Activated T-helper 2 cell treated with anti-CD3 and anti-CD28 coated beads, Interferon-gamma antibody, Interleukin-2, Interleukin-4, amounts not matched to agents 10 μg/mL and 5 μg/mL and 100 μg/mL, durations not matched to agents 14 hours and 24 hours and 36 hours (primary cell): ENCODE data around the gene KRTAP5-1. TPM values are rescaled to one million over a fixed set of nuclear protein-coding genes. Genes with fewer than 3 reads are reported as not detected.

Experiments
- DNase-seq: peaks from one replicate; pipeline ENCODE4 v3.0.0; 2021; ENCODE audit warnings: low spot score
- H3K27ac Mint-ChIP-seq: one replicate; pipeline ENCODE4 v1.8.0; 2021; ENCODE audit warnings: mixed read lengths
- H3K27me3 Mint-ChIP-seq: one replicate; pipeline ENCODE4 v1.8.0; 2021; ENCODE audit warnings: low read depth, mixed read lengths
- H3K36me3 Mint-ChIP-seq: one replicate; pipeline ENCODE4 v1.8.0; 2021; ENCODE audit warnings: low read depth, mixed read lengths
- H3K4me1 Mint-ChIP-seq: one replicate; pipeline ENCODE4 v1.8.0; 2021; ENCODE audit warnings: low read depth, mixed read lengths
- H3K4me3 Mint-ChIP-seq: one replicate; pipeline ENCODE4 v1.8.0; 2021; ENCODE audit warnings: low read depth, mild to moderate bottlenecking, moderate library complexity, mixed read lengths
- H3K9me3 Mint-ChIP-seq: one replicate; pipeline ENCODE4 v1.8.0; 2021; ENCODE audit warnings: mixed read lengths
- intact Hi-C: fragments of 100-400 bp; cut with micrococcal nuclease; formaldehyde crosslinking; loops from one replicate; pipeline ENCODE4 v1.15.1; 2023
- total RNA-seq: library from RNA; stranded (reverse); gene quantifications from 2 replicates; pipeline ENCODE4 v1.2.3, GENCODE V29; 2022

The KRTAP5-1 gene
- total RNA-seq, 1 donor from 2014 or later = not detected

DNA sequence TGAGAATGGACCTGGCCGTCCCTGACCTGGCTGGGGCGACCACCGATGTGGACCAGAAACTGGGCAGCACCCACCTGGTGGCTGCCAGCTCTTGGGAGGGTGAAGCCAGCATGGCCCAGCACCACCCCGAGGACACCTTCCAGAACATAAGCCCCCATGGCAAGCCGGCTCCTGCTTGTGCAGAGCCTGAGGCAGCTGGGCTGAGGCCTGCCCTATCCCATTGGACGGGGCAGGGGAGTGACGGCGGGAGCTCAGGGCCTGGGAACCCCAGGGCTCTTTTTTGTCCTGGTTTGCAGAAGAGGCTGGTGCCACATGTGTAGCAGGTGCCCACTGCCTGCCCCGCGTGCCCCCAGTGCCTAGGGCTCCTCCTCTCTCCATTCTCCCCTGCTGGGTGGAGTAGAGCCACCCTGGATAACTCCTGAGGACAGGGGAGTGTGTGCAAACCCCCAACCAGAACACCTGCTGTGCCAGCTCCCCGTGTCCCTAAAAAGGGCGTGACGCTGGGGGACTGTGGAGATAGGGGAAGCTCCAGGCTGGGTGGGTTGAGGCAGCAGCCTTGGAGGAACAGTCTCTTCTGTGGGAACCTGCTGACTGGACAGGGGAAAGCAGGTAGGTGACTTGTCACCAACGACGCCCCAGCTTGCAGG lies 25.0 kb downstream of the KRTAP5-1 start:
- no peaks in the 10 kb centered on the region for H3K27me3 Mint-ChIP-seq
- no peak for DNase-seq
- H3K27ac Mint-ChIP-seq = no peak overlapping the region
- H3K9me3 Mint-ChIP-seq = no peaks in the 10 kb centered on the region
- H3K36me3 Mint-ChIP-seq = no peaks in the 10 kb centered on the region
- intact Hi-C loops = no loop called here
- H3K4me1 Mint-ChIP-seq = no peaks in the 10 kb centered on the region
- H3K4me3 Mint-ChIP-seq = no peak overlapping the region

DNA sequence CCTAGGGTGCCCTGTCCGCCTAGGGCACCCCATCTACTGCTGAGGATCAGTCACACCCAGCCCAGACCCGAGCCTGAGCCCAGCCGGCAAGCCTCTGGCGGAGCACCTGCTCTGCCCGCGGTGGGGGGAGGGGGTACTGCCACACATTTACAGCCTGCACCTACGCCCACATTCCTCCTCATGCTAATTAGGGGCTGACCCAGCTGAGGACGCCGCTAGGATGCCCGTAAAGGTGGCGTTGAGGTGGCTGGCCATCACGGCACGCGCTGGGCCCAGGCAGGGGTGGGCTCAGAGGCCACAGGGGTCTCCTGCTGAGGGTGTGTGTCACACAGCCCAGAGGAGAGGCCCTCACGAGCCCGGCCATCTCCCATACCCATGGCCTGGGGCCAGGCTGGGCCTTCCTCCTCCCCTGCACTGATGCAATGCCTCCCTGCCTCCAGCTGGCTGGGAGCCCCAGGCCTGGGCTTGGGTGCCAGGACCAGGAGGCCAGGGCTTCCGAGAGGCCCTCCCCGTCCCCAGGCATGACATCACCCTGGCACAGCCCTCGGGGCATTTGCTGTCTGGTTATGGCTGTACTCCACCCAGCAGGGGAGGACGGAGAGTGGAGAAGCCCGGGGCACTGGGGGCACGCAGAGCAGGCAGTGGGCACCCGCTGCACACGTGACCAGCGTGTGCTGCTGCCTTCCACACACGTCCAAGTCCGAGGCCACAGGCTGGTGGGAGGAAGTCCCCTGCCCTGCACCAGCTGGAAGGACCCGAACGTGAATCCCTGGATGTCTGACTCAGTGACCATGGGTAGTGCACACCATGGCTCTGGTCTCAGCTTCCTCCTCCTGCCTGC lies 25.8 kb downstream of the KRTAP5-1 start:
- Mint-ChIP-seq H3K27me3 (no peaks in the 10 kb centered on the region), H3K4me1 (no peaks in the 10 kb centered on the region), H3K9me3 (no peaks in the 10 kb centered on the region), H3K4me3 (no peak overlapping the region), H3K27ac (no peak overlapping the region), H3K36me3 (no peaks in the 10 kb centered on the region)
- no peak for DNase-seq
- intact Hi-C loops = no loop called here

DNA sequence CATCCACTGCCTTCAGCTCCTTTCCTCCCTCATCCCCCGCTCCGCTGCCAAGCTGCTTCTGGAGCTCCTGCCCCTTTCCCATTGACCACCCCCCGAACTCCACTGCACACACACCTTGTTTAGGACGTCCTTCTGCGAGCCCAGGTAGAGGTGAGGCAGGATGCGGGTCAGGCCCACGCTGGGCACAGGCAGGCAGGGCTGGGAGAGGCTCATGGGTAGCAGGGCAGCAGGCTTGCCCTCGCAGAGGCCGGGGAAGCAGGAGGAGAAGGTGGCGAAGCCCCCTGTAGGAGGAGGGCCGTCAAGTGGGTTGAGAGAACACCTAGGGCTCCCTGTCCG lies 26.3 kb downstream of the KRTAP5-1 start:
- Mint-ChIP-seq H3K27ac (no peak overlapping the region), H3K4me3 (no peak overlapping the region), H3K36me3 (no peaks in the 10 kb centered on the region), H3K27me3 (no peaks in the 10 kb centered on the region), H3K9me3 (no peaks in the 10 kb centered on the region), H3K4me1 (no peaks in the 10 kb centered on the region)
- no peak for DNase-seq
- intact Hi-C loops = no loop called here

DNA sequence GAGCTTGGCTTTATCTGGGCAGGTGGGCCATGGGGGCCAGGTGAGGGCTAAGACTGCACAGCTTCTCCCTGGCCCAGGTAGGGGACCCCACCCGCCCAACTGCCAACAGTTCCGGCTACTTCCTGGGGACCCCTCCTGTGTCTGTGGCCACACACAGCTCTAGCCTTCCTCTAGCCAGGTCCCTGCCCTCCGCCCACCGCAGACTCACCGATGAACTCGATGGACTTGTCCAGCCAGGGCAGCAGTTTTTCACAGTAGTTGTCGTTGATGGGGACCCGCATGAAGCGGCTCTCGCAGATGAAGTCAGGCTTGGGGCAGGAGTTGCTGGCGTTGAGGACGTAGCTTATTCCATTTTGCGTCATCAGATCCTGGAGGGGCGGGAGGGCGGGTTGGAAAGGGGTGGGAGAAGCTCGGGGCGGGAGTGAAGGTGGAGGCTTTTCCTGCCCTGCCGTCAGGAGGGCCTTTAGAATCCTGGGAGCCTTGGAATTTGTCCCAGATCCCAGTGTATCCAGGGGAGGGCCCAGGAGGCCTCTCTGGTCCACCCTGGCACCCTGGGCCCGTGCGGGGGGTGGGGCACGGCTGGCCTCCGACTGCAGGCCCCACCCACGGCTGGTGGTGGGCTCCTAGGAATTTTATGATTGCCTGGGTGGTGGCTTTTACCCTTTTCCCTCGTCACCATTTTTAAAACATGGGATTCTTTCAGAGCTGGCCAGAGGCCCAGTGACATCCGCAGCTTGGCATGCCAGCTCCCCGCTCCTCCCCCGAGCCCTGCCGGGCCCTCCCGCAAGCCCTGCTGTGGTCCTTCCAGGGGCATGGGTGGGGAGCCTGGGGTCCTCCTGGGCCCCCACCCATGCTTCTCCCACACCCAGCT lies 26.9 kb downstream of the KRTAP5-1 start:
- no peaks in the 10 kb centered on the region for H3K27me3 Mint-ChIP-seq
- no peak overlapping the region for H3K4me3 Mint-ChIP-seq
- no peaks in the 10 kb centered on the region for H3K36me3 Mint-ChIP-seq
- DNase-seq = no peak
- H3K27ac Mint-ChIP-seq = no peak overlapping the region
- no peaks in the 10 kb centered on the region for H3K9me3 Mint-ChIP-seq
- no peaks in the 10 kb centered on the region for H3K4me1 Mint-ChIP-seq
- intact Hi-C loops = no loop called here

DNA sequence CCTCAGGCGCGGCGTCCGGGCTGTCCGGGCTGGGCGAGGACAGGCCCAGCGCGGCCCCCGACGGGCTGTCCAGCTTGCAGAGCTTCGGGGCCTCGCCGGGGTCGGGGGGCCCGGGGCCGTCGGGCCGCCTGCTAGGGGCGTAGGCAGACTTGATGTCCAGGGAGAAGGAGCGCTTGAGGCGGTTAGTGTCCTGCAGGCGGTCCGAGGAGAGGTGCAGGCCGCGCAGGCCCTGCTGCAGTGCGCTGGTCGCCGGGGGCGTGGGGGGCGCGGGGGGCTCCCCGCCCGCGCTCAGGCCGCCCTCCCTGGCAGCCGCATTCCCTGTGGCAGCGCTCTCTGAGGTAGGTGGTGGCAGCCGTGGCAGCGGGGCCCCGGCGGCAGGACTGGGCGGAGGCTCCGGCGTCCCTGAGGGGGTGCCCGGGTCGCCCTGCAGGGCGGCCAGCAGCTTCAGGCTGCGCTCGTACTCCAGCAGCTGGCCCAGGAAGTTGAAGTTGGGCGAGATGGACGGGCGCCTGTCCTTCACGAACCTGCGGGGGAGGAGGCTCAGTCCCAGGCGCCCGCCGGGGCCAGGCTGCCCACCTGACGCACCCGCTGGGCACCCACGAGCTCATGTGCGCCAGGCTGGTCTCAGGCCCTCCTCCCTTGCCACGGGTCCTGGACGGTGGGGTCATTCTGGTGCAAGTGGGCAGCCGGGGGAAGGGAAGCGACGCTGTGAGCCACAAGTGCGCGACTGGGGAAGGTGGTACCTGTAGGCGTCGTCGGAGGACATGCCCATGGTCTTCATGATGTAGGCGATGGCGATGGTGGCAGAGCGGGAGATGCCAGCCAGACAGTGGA lies 27.8 kb downstream of the KRTAP5-1 start:
- DNase-seq = no peak
- H3K4me3 Mint-ChIP-seq = no peak overlapping the region
- no peaks in the 10 kb centered on the region for H3K27me3 Mint-ChIP-seq
- H3K9me3 Mint-ChIP-seq = no peaks in the 10 kb centered on the region
- intact Hi-C loops = no loop called here
- no peaks in the 10 kb centered on the region for H3K4me1 Mint-ChIP-seq
- H3K27ac Mint-ChIP-seq = no peak overlapping the region
- H3K36me3 Mint-ChIP-seq = no peaks in the 10 kb centered on the region

DNA sequence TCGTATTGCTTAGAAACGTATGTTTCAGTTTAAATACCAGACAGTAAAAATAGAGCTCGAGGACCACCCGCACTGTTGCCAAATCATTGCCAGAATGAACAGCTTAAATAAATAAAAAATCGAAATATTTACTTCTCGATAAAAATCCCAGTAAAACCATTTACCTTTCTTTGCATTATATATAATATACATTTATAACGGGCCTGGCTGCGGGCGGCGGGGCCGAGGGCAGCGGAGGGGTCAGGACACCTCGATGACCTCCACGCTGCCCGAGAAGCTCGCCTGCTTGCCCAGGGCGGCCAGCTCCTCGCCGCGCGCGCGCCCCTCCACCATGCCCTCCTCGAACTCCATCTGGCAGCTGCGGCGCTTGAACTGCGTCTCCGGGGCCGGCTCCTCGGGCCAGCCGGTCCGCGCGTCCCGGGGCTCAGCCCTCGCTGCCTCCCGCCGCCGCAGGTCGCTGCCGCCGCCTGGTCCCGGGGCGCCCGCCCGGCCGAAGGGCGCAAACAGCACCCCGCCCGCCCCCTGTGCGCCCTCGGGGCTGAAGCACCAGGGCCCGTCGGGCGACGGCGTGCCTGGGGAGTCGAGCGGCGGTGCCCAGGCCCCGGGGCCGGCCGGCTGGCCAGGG lies 28.7 kb downstream of the KRTAP5-1 start:
- H3K27ac Mint-ChIP-seq = no peak overlapping the region
- intact Hi-C loops = no loop called here
- no peaks in the 10 kb centered on the region for H3K9me3 Mint-ChIP-seq
- DNase-seq = no peak
- no peaks in the 10 kb centered on the region for H3K4me1 Mint-ChIP-seq
- no peaks in the 10 kb centered on the region for H3K36me3 Mint-ChIP-seq
- H3K27me3 Mint-ChIP-seq = no peaks in the 10 kb centered on the region
- H3K4me3 Mint-ChIP-seq = no peak overlapping the region

DNA sequence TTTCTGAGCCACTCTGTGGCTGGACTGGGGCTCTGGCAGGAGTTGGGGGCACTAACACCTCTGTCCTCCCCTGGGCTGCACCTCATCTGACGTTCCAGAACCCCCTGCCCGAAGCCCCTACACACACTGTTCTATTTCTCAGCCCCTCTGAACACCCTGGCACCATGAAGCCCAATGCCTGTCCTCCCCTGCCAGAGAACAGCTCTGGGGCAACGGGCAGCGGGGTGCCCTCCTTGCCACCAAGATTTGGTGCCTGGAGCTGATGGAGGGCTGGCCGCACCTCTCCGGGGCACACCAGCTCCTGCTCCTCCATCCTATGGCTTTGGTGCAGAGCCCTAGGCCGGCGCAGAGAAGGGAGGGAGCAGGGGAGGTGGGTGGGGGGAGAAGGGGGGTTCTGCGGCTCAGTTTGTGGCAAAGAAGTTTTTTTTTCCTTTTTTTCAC lies 29.4 kb downstream of the KRTAP5-1 start:
- no peak overlapping the region for H3K27ac Mint-ChIP-seq
- intact Hi-C loops = no loop called here
- H3K9me3 Mint-ChIP-seq = no peaks in the 10 kb centered on the region
- H3K4me1 Mint-ChIP-seq = no peaks in the 10 kb centered on the region
- no peaks in the 10 kb centered on the region for H3K27me3 Mint-ChIP-seq
- no peaks in the 10 kb centered on the region for H3K36me3 Mint-ChIP-seq
- H3K4me3 Mint-ChIP-seq = no peak overlapping the region
- no peak for DNase-seq

DNA sequence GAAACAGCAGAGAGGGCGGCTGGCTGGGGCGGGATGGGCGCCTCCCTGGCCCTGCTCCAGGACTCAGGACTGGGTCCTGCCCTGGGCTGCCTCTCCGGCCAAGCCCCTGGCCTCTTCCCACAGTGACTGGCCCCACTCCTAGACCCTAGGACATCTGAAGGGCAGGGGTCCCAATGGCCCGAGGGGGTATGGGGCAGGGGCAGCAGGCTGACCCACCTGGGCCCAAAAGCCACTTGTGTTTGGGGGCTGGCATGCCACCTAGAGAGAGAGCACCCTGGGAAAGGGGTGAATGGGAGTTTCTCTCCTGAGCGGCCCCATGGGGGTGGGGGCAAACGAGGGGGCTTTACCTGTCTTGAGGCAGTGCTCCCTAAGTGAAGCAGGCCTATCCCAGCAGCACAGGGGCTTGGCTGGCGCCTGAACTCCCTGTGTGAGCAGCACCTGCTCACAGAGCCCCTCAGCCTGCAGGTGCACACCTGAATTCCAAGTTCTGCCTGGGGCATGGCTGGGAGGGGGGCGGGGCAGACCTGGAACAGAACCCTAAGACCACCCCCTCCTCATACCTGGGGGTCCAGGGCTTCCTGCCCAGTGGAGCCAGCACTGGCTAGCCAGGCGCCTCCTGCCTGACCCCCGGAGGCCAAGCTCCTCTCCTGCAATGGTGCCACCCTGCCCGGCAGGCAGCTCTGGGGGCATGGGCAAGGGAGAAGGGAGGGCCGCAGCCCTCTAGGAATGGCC lies 29.9 kb downstream of the KRTAP5-1 start:
- Mint-ChIP-seq H3K4me1 (no peaks in the 10 kb centered on the region), H3K27ac (no peak overlapping the region), H3K36me3 (no peaks in the 10 kb centered on the region), H3K9me3 (no peaks in the 10 kb centered on the region), H3K4me3 (no peak overlapping the region), H3K27me3 (peaks cover 3% of the 10 kb centered on the region)
- no peak for DNase-seq
- intact Hi-C loops = no loop called here

DNA sequence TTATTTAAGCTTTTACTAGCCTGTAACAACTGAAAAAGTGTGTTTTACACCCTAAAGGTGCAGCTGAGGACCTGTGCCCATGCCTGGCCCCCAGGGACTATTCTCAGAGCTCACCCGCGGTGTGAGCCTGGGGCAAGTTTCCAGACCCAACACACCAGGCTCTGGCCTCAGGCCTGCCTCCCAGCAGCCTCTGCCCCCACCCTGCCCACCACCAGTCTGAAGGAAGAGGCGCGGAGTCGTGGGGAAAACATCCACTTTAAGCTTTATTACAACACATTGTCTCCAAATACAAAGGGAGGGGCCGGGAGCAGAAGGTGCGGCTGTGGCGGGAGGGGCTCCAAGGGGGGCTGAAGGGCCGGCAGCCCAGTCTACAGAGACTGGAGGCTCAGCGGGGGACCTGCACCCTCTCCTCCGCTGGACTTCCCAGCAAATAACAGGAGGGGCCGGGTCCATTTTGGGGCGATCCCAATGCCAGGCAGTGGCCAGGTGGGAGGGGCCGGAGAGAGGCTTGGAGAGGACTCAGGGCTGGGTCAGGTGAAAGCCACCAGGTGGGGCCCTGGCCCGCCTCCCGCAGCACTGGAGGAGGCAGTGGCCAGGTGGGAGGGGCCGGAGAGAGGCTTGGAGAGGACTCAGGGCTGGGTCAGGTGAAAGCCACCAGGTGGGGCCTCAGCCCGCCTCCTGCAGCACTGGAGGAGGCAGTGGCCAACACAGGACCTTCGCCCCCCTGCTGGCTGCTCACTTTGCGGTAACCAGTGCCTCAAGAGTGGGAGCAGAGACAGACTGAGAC lies 31.1 kb downstream of the KRTAP5-1 start:
- H3K9me3 Mint-ChIP-seq = no peaks in the 10 kb centered on the region
- H3K27ac Mint-ChIP-seq = no peak overlapping the region
- intact Hi-C loops = no loop called here
- no peaks in the 10 kb centered on the region for H3K36me3 Mint-ChIP-seq
- no peak overlapping the region for H3K4me3 Mint-ChIP-seq
- peaks cover 14% of the 10 kb centered on the region for H3K27me3 Mint-ChIP-seq
- H3K4me1 Mint-ChIP-seq = no peaks in the 10 kb centered on the region
- DNase-seq = no peak

DNA sequence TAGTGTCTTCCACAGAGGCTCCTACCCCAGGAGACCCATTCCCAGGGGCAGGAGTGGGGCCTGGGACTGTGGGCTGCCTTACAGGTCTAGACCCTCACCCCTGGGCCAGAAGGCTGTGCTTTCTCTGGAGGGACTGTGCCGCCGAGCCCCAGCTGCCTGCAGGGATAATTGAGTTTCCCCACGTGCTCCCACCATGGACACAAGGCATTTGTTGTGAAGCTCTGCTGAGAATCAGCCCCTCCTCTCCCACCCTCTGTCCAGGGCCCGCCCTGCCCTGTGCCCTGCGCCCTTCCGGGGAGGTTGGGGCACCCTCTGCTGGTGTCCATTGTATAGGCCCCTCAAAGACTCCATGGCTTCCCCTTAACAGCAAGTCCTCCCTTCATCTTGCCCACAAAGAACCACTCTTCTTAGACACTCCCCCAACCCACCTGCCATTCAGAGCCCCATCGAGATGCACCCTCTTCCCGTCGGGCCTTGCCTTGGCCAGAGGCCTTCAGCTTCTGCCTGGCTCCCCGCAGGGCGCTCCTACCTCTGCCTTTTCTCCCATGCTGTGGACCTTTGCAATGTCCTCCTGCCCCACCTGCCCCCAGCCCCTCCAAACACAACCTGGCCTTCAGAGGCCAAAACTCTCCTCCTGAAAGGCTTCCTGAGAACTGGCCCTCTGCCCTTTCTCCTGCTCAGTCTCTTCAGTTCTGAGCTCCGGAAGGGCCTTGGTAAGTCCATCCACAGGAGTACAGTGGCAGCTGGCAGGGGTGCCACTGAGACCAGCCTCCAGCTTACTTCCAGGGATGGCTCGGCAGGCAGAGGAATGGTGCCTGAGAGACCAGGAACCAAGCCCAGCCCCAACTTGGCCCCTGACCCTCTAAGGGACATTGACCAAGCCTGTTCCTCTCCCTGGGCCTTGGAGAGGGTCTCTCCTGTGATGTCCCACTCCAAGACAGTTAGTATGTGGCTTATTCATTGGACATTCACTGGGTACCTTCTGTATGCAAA lies 35.4 kb downstream of the KRTAP5-1 start:
- peaks cover 36% of the 10 kb centered on the region for H3K27me3 Mint-ChIP-seq
- H3K4me3 Mint-ChIP-seq = no peak overlapping the region
- DNase-seq = no peak
- no peak overlapping the region for H3K27ac Mint-ChIP-seq
- H3K4me1 Mint-ChIP-seq = no peaks in the 10 kb centered on the region
- H3K9me3 Mint-ChIP-seq = no peaks in the 10 kb centered on the region
- intact Hi-C loops = loop anchor here (2.0 kb wide), 1 partner anchor 25 kb away; no protein-coding TSS in a partner anchor
- H3K36me3 Mint-ChIP-seq = no peaks in the 10 kb centered on the region
